Measurements from ENCODE around the gene SULT1B1.
"Not testable (repeated sequence)": the region's sequence is repeated elsewhere in the genome, so short reads cannot be mapped to it uniquely, and the experiment has no call there.

Gene SULT1B1

DNA sequence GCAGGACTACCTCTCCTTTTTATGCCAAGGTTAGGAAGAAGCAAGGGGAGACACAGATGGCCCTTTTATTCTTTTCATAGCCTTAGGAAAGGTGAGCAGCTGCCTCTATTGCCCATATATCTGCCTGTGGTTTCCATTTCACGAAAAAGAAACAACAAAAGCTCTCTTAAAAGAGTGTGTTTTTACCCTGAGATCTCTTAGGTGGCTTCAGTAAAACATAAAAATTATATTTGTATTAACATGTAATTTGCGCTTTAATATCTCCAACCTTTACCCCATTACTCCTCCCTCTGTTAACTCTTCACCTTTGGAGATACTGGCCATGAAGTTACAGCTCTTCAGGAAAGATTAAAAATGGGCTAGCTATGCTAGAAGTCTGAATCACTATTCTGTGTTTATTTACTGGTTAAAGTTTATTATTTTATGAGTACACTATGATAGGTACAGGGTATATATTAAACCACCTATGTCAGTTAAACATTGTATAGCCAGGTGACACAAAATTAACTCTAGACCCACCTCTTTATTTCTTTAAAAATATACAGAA is 15.0 kb upstream of the SULT1B1 start:
- Histone ChIP-seq H3K36me3 (ENCODE audit: control insufficient read depth, low read depth, low read length) (no peaks in the 10 kb centered on the region), H3K4me3 (ENCODE audit: low read length) (no peak overlapping the region), H3K4me1 (ENCODE audit: control insufficient read depth, low read depth, low read length) (no peaks in the 10 kb centered on the region), H3K9me3 (ENCODE audit: control insufficient read depth, low read depth, low read length) (no peaks in the 10 kb centered on the region), H3K27me3 (ENCODE audit: control insufficient read depth, insufficient read depth, low read length) (no peaks in the 10 kb centered on the region), H3K27ac (ENCODE audit: low read length) (no peak overlapping the region), H3K9ac (ENCODE audit: low read length) (no peak overlapping the region)

DNA sequence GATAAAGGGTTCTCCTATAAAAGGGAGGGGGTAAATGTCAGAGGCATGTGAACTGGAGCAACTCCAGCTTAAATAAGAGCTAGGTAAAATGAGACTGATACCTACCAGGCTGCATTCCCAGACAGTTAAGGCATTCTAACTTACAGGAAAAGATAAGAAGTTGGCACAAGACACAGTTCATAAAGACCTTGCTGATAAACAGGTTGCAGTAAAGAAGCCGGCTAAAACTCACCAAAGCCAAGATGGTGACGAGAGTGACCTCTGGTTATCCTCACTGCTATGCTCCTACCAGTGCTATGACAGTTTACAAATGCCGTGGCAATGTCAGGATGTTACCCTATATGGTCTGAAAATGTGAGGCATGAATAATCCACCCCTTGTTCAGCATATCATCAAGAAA is 13.1 kb upstream of the SULT1B1 start:
- no peak overlapping the region for H3K27ac ChIP-seq (ENCODE audit: low read length)
- no peaks in the 10 kb centered on the region for H3K9me3 ChIP-seq (ENCODE audit: control insufficient read depth, low read depth, low read length)
- H3K9ac ChIP-seq (ENCODE audit: low read length), result no peak overlapping the region
- H3K4me3 ChIP-seq (ENCODE audit: low read length), result no peak overlapping the region
- no peaks in the 10 kb centered on the region for H3K36me3 ChIP-seq (ENCODE audit: control insufficient read depth, low read depth, low read length)
- no peaks in the 10 kb centered on the region for H3K27me3 ChIP-seq (ENCODE audit: control insufficient read depth, insufficient read depth, low read length)
- H3K4me1 ChIP-seq (ENCODE audit: control insufficient read depth, low read depth, low read length), result no peaks in the 10 kb centered on the region

DNA sequence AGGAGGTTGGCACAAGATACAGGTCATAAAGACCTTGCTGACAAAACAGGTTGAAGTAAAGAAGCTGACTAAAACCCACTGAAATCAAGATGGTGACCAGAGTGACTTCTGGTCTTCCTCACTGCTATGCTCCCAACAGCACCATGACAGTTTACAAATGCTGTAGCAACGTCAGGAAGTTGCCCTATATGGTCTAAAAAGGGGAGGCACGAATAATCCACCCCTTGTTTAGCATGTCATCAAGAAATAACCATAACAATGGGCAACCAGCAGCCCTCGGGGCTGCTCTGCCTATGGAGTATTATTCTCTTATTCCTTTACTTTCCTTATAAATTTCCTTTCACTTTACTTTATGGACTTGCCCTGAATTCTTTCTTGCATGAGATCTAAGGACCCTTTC is 8.1 kb upstream of the SULT1B1 start:
- H3K4me3 ChIP-seq (ENCODE audit: low read length); H3K9ac ChIP-seq (ENCODE audit: low read length); H3K27me3 ChIP-seq (ENCODE audit: control insufficient read depth, insufficient read depth, low read length); H3K27ac ChIP-seq (ENCODE audit: low read length); H3K9me3 ChIP-seq (ENCODE audit: control insufficient read depth, low read depth, low read length); H3K36me3 ChIP-seq (ENCODE audit: control insufficient read depth, low read depth, low read length); H3K4me1 ChIP-seq (ENCODE audit: control insufficient read depth, low read depth, low read length): not testable (repeated sequence)

DNA sequence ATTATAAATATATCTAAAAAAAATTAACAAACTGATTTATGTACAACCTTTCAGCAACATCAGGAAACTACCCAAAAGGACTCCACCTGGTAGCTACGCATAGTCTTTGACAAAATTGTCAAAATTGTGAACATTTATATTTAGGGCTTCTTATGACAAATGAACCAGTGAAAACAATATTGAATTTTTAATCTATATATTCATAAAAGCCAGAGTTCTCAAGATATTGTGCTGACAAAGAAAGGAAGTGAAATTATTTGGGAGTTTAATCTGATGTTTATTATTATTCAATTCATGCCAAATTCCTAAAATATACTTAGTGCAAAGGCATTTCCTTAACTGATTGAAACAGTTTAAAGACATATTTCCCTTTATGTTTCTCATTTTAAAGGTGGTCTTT is 5.3 kb upstream of the SULT1B1 start:
- H3K27ac ChIP-seq (ENCODE audit: low read length), result no peak overlapping the region
- H3K4me1 ChIP-seq (ENCODE audit: control insufficient read depth, low read depth, low read length), result no peaks in the 10 kb centered on the region
- no peaks in the 10 kb centered on the region for H3K27me3 ChIP-seq (ENCODE audit: control insufficient read depth, insufficient read depth, low read length)
- H3K4me3 ChIP-seq (ENCODE audit: low read length), result no peak overlapping the region
- no peaks in the 10 kb centered on the region for H3K36me3 ChIP-seq (ENCODE audit: control insufficient read depth, low read depth, low read length)
- H3K9me3 ChIP-seq (ENCODE audit: control insufficient read depth, low read depth, low read length), result no peaks in the 10 kb centered on the region
- H3K9ac ChIP-seq (ENCODE audit: low read length), result no peak overlapping the region

DNA sequence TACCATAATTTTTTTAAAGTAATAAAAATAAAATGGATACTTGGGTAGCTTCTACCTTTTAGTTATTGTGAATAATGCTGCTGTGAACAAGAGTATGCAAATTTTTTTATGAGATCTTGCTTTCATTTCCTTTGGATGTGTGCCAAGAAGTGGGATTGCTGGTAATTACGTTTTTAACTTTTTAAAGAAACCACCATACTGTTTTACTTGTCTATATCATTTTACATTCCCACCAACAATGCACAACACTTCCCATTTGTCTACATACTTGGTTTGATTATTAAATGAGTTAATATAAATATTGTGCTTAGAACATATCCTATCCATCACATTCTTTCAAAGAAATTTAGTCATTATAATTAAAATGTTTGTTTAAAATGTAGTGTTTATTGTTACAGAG is 3.9 kb upstream of the SULT1B1 start:
- Histone ChIP-seq H3K4me3 (ENCODE audit: low read length) (no peak overlapping the region), H3K9me3 (ENCODE audit: control insufficient read depth, low read depth, low read length) (no peaks in the 10 kb centered on the region), H3K4me1 (ENCODE audit: control insufficient read depth, low read depth, low read length) (no peaks in the 10 kb centered on the region), H3K36me3 (ENCODE audit: control insufficient read depth, low read depth, low read length) (no peaks in the 10 kb centered on the region), H3K27ac (ENCODE audit: low read length) (no peak overlapping the region), H3K9ac (ENCODE audit: low read length) (no peak overlapping the region), H3K27me3 (ENCODE audit: control insufficient read depth, insufficient read depth, low read length) (no peaks in the 10 kb centered on the region)

DNA sequence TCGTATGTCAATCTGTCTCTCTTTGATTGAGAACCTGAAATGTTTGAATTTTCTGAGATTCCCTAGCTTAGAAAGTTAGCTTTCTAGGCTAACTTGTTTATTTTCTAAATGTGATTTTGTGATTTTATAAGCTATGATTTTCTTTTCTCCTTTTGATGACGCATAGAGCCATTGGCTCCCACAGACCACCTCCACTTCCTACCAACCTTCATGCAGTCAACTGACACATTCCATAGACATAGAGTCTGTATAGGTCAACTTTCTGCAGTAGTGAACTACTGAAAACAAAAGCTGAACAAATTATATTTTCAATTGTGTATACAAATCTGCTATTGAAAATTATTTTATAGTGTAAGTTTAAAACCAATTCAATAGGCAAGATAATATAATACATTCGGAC is 2.8 kb upstream of the SULT1B1 start:
- Histone ChIP-seq H3K27ac (ENCODE audit: low read length) (no peak overlapping the region), H3K9me3 (ENCODE audit: control insufficient read depth, low read depth, low read length) (no peaks in the 10 kb centered on the region), H3K36me3 (ENCODE audit: control insufficient read depth, low read depth, low read length) (no peaks in the 10 kb centered on the region), H3K4me1 (ENCODE audit: control insufficient read depth, low read depth, low read length) (no peaks in the 10 kb centered on the region), H3K4me3 (ENCODE audit: low read length) (no peak overlapping the region), H3K27me3 (ENCODE audit: control insufficient read depth, insufficient read depth, low read length) (no peaks in the 10 kb centered on the region), H3K9ac (ENCODE audit: low read length) (no peak overlapping the region)

DNA sequence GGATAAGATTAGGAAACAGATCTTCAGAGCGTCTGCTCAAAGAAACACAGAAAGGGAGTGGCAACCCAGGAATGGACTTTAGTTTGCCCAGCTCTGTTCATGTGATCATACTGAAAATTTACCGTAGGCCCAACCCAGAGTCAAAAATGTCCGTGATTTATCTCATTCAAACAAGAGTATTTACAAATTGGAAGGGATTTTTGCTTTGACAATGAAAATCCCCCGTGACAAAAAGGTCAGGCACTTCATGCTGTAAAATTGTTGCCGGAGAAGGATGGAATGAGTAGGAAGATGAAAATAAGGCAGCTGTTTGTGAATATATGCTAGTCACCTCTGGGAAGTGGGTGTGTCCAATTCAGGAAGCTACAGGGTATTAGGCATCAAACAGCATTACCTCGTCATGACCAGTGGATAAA is 1.2 kb downstream of the SULT1B1 start:
- Histone ChIP-seq H3K4me3 (ENCODE audit: low read length) (no peak overlapping the region), H3K9me3 (ENCODE audit: control insufficient read depth, low read depth, low read length) (no peaks in the 10 kb centered on the region), H3K27me3 (ENCODE audit: control insufficient read depth, insufficient read depth, low read length) (no peaks in the 10 kb centered on the region), H3K27ac (ENCODE audit: low read length) (no peak overlapping the region), H3K9ac (ENCODE audit: low read length) (no peak overlapping the region), H3K36me3 (ENCODE audit: control insufficient read depth, low read depth, low read length) (no peaks in the 10 kb centered on the region), H3K4me1 (ENCODE audit: control insufficient read depth, low read depth, low read length) (no peaks in the 10 kb centered on the region)

DNA sequence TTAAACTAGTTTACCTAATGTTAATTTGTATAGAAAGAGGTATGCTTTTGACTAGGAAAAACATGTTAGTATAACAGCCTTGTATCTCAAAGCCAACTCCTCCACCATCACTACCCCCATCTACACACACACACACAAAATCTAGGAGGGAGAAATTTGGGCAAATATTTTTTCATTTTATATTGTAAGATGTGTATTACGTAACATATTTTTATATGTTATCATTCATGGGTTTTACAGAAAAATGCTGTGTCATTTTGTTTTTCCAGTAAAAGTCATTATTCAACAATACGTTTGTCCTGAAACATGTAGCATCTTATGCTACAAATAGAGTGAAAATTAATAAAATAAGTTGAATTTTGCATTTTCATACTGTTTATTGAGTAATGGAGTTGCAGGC is 3.0 kb downstream of the SULT1B1 start:
- Histone ChIP-seq H3K27me3 (ENCODE audit: control insufficient read depth, insufficient read depth, low read length) (no peaks in the 10 kb centered on the region), H3K4me3 (ENCODE audit: low read length) (no peak overlapping the region), H3K9ac (ENCODE audit: low read length) (no peak overlapping the region), H3K9me3 (ENCODE audit: control insufficient read depth, low read depth, low read length) (no peaks in the 10 kb centered on the region), H3K4me1 (ENCODE audit: control insufficient read depth, low read depth, low read length) (no peaks in the 10 kb centered on the region), H3K36me3 (ENCODE audit: control insufficient read depth, low read depth, low read length) (no peaks in the 10 kb centered on the region), H3K27ac (ENCODE audit: low read length) (no peak overlapping the region)

DNA sequence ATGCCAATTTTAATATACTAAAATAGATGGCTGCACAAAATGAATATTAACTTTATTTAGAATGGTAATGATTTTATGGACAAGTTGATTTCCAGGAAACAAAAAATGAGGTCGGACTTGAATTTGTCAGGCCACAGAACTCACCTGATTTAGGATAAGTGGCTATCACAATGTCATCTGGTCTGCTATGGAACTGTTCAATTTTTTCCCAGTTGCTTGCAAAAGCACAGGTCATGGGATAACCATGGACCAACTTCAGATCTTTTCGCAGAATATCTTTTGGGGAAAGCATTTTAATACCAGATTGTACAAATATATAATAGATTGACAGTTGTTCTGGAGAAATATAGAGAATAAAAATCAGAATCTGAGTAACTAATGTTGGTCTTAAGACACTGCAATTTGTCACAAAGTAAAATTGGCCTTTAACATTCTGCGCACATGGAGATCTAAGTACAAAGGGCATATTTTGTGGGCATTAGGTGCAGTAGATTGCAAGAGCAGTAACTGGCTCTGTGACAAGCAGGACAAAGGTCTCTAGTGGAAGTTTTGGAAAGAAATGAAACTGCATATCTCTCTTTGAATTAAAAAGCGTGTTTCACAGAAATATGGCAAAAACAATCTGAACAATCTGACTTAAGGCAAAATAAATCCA is 5.4 kb downstream of the SULT1B1 start:
- Histone ChIP-seq H3K27ac (ENCODE audit: low read length) (no peak overlapping the region), H3K4me1 (ENCODE audit: control insufficient read depth, low read depth, low read length) (no peaks in the 10 kb centered on the region), H3K9me3 (ENCODE audit: control insufficient read depth, low read depth, low read length) (no peaks in the 10 kb centered on the region), H3K36me3 (ENCODE audit: control insufficient read depth, low read depth, low read length) (no peaks in the 10 kb centered on the region), H3K9ac (ENCODE audit: low read length) (no peak overlapping the region), H3K4me3 (ENCODE audit: low read length) (no peak overlapping the region), H3K27me3 (ENCODE audit: control insufficient read depth, insufficient read depth, low read length) (no peaks in the 10 kb centered on the region)

DNA sequence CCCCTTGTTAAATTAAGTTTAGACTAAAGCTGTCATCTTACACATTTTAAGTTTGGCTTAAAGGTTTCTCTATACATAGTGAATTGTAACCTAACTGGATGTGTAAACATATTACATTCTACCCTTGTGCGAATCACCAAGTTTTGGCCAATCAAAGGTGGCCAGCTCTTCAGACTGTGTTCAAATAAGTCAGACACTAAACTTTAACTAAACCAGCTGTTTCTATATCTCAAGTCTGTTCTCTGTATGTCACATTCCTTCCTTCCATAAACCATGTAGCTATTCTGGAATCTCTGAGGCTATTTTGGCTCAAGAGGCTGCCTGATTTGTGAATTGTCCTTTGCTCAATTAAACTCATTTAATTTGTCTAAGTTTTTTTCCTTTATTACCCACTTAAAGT is 6.7 kb downstream of the SULT1B1 start:
- H3K27me3 ChIP-seq (ENCODE audit: control insufficient read depth, insufficient read depth, low read length), result no peaks in the 10 kb centered on the region
- no peak overlapping the region for H3K27ac ChIP-seq (ENCODE audit: low read length)
- no peak overlapping the region for H3K9ac ChIP-seq (ENCODE audit: low read length)
- no peaks in the 10 kb centered on the region for H3K9me3 ChIP-seq (ENCODE audit: control insufficient read depth, low read depth, low read length)
- H3K4me3 ChIP-seq (ENCODE audit: low read length), result no peak overlapping the region
- no peaks in the 10 kb centered on the region for H3K36me3 ChIP-seq (ENCODE audit: control insufficient read depth, low read depth, low read length)
- no peaks in the 10 kb centered on the region for H3K4me1 ChIP-seq (ENCODE audit: control insufficient read depth, low read depth, low read length)

DNA sequence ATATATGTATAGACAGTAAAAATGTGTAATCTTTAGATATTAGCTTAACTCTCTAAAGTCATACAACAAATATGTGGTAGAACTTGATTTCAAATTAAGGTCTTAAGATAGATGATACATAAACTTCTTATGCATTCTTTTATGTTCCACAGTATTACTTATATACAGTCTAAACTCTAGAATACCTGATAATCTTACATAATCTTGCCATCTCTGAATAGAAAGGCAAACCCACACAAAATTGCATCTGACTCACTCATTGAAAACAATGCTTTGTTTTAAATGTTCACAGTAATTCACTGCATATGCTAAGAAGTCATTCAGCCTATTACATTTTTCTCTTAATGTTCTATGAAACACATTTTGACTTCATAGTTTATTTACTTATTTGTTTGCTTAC is 10.1 kb downstream of the SULT1B1 start:
- Histone ChIP-seq H3K4me3 (ENCODE audit: low read length) (no peak overlapping the region), H3K4me1 (ENCODE audit: control insufficient read depth, low read depth, low read length) (no peaks in the 10 kb centered on the region), H3K27me3 (ENCODE audit: control insufficient read depth, insufficient read depth, low read length) (no peaks in the 10 kb centered on the region), H3K9ac (ENCODE audit: low read length) (no peak overlapping the region), H3K27ac (ENCODE audit: low read length) (no peak overlapping the region), H3K36me3 (ENCODE audit: control insufficient read depth, low read depth, low read length) (no peaks in the 10 kb centered on the region), H3K9me3 (ENCODE audit: control insufficient read depth, low read depth, low read length) (no peaks in the 10 kb centered on the region)

DNA sequence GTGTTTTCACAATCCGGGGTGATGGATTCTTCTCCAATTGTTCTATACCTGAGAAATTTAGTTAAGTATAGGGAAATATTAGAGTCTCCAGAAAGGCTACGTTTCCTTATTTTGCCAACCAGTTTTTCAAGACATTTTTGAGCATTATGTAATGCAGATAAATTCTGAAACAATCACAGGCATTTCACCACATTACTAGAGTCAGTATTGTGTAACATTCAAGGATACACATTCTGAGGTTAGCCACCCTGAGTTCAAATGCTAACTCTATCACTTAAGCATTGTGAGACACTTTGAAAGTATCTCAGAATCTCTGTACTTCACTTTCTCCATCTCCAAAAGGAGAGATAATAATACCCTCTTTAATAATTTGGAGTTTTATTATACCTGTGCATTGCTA is 10.6 kb downstream of the SULT1B1 start:
- Histone ChIP-seq H3K9me3 (ENCODE audit: control insufficient read depth, low read depth, low read length) (no peaks in the 10 kb centered on the region), H3K36me3 (ENCODE audit: control insufficient read depth, low read depth, low read length) (no peaks in the 10 kb centered on the region), H3K27ac (ENCODE audit: low read length) (no peak overlapping the region), H3K4me3 (ENCODE audit: low read length) (no peak overlapping the region), H3K4me1 (ENCODE audit: control insufficient read depth, low read depth, low read length) (no peaks in the 10 kb centered on the region), H3K27me3 (ENCODE audit: control insufficient read depth, insufficient read depth, low read length) (no peaks in the 10 kb centered on the region), H3K9ac (ENCODE audit: low read length) (no peak overlapping the region)

All from iPS-18a (cell line).